ENCODE results near the gene TMEM95.
"Not testable (repeated sequence)": the region's sequence is repeated elsewhere in the genome, so short reads cannot be mapped to it uniquely, and the experiment has no call there.

TMEM95 gene

DNA sequence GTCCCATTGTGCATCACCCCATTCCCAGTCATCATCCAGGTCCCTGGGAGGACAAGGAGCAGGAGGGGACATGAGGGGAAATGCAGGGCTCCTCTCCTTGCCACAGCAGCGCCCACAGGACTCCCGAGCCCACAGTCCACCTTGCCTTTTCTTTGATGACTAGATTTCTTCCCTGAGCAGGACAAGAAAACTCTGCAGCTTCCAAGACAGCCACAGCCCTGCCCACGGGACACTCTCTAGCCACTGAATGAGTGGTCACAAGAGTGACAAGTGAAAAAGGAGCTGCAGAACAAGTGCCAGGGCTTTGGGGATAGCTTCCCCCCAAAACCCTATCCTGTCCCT, 30.5 kb upstream of the TMEM95 start:
- DNase-seq: no peak

DNA sequence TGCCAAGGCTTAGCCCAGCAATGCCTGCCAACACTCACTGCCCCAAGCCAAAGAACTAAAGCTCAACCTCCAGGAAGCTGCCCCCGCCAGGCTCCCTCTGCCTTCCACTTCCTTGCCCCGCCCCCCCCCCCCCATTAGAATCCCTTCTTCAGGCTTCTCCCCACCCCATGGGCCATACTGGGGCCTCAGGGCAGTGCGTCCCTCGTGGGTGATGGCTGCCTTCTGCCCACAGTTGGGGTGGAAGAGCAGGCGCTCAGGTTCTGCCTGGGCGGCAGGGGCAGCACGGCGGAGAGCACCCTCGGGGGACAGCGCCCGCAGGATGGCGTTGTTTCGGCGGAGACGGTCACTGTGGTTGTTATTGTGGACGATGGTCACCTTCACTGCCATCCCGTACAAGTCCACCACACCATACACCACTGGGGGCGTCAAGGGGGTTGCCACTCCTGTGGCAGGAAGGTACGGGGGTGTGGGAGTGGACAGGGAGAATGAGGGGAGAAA, 29.9 kb upstream of the TMEM95 start:
- no peak for DNase-seq

DNA sequence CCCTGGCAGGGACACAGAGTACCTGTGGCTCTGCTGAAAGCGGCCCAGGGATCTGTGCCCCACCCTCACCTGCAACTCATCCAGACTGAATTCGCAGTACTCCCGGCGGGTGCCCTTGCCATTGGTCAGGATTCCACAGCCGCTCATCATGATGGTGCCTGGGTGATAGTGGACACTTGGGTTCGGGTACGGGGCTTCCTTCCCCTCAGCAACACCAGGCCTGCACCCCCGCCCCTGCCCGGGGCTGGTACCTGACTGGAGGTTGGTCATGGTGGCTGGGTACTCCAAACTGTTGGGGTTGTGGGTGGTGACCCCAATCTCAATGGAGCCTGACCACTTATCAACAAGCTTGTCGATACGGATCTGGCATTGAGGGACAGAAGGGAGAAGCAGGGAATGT, 28.8 kb upstream of the TMEM95 start:
- no peak for DNase-seq

DNA sequence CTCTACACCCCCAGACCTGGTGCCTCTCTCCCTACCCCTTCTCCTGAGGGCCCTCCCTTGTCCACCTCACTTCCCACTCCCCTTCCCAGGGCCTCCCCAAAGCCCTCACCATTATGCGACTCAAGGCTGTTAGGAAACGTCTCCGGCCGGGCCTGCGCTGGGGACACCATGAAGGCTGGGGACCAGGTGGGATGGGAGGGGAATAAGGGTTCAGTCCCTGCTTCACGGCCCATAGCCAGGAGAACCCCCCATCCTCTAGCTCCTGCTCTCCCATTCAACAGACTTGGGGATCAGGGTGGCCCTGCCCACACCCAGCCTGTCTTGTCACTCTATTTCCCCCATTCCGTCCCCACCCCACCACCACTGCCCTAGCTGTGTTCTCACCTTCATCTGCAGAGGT, 27.9 kb upstream of the TMEM95 start:
- DNase-seq: no peak

DNA sequence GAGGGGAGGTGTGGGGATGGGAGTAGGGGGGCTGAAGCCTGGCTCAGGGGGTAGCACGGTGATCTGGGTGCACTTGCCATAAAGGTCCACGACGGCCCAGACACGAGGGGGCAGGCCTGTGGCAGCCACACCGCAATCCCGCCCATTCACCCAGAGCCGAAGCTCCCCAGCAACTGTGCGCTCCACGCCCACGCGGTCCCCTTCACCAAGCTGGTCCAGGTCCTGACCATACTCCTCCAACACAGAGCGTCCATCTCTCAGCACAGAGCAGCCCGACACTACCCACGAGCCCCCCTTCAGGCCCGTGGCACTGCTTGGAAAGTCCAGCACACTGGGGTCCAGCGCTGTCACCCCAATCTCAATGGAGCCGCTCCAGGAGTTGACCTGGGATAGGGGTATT, 27.5 kb upstream of the TMEM95 start:
- DNase-seq: no peak

DNA sequence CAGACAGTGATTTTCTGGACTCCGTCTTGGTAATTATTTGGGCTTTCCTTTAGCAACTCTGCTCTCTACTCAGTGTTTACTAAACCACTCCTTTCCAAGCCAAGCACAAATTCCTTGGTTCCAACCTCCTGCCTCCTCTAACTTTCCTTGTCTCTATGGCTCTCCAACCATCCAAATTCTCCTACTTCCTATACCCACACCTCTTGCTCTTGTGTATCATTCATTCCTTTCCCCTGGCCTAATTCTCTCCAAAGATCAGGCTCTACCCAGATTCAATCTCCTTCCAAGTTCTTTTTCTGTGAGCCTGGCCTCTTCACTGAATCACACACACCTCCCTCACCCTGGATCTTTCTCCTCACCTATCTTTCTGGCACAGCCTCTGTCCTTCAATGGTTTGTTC, 26.9 kb upstream of the TMEM95 start:
- no peak for DNase-seq

DNA sequence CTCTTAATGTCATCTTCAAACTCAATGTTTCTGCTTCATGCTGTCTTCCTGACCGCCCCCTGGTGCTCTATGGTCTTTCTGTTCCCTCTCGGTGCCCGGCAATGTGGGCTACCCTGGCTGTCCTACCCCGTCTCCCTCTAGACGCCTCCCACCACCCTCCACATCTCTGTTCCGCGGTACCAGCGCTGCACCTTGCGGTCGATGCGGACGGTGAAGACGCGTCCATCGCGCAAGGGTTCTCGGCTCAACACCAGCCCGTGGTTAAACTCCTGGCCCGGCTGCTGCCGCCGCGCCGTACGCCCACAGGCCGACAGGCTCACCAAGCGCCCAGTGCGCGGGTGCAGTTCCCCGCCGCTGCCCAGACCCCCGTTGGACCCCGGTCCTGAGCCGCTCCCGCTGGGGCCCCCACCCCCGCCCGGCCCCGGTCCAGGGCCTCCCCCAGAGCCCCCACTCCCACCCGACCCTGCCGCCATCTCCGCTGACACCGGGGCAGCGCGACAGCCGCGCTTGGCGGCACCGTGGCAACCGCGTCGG, 26.0 kb upstream of the TMEM95 start, which contains the start of gene NEURL4:
Gene NEURL4 (minus strand): TSS at position 496 of the 534 bp plus-strand sequence. CDS start 23 bp downstream, at position 473.
- DNase-seq: no peak

DNA sequence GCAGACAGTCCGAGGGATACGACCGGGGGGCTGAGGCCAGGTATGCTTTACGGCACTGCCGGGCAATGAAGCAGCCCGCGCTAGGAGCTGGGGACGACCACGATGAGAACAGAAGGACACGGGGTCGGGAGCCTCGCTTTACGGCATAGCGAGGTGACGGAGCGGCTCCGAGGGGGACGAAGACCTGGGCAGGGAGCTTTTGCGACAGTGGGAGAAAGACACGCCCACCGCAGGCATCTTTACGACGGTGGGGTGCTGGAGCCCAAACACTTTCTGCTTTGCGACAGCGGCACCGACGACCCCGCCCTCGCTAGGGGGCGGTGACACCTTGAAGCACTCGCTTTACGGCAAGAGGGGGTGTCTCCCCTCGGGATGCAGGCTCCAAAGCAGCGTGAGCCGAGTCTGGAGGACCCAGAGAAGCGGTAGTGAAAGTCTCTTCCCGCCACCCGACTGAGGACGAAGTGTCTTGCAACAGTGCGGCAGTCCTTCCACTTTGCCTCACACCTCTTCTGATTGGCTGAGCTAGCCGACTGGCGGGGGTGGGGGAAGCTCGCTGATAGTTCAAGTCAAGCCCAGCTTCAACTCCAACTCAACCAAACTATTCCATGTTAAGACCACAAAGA, 25.5 kb upstream of the TMEM95 start:
- peak; percentile 91 to 93 for DNase-seq

DNA sequence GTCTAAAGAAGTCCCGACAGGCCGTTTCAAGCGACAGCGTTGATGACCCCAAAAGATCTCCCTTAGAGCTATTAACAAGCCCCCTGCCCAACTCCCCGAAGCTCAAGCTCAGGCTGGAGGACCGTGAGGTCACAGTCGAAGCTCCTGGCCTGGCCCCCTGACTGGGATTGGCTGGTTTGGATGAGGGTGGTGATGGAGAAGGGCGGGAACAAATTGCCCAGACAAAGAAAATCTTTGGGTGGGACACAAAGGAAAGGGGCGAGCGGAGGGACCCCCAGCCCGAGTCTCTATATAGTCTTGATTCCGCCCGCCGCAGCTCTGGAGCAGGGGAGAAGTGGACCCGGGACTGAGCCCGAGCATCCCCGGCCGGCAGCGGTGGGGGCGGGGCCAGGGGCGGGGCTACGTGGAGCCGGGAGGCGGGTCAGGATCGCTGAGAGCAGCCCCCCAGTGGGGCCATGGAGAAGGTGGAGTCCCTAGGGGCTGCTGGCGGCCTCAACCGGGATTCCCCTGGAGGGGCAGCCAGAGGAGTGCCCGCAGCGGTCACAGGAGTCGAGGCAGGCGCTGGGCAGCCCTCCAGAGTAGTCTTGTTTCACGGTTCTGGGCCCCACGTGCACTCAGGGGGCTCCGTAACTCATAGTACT, 24.8 kb upstream of the TMEM95 start:
- DNase-seq: peak; percentile 13 to 90

DNA sequence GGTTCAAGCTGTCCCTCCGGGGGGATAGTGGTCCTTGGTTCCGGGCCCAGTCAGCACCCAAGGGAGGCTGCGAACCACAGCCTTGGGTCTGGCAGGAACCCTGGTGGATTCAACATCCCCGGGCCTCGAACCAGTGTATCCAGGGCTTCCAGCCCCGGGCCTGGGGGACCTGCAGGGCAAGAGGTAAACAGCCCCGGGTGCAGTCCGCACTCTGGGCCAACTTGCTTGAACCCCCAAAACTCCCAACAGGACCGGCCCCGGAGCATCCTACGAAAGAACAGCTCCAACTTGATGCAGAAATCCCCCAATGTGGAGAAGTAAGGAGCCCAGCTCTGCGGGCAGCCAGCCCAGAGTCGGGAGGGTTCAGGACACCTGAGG, 24.3 kb upstream of the TMEM95 start:
- no peak for DNase-seq

DNA sequence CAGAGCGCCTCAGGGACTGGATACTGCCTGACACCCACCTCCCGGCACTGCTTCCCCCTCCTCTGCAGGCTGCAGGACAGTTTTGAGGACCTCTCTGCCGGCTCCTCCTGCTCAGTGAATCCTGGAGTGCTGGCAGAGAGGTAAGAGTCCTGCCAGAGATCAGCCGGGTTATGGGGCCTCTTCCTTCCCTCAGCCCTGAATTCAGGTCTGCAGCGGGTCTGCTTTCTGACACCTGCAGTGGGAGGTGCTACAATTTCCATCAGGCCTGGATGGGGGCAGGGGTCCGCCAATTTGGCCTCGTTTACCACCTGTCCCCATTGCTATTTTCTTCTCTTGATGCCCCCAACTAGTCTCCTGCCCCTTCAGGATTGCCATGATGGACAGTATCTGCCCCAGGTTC, 22.8 kb upstream of the TMEM95 start:
- no peak for DNase-seq

DNA sequence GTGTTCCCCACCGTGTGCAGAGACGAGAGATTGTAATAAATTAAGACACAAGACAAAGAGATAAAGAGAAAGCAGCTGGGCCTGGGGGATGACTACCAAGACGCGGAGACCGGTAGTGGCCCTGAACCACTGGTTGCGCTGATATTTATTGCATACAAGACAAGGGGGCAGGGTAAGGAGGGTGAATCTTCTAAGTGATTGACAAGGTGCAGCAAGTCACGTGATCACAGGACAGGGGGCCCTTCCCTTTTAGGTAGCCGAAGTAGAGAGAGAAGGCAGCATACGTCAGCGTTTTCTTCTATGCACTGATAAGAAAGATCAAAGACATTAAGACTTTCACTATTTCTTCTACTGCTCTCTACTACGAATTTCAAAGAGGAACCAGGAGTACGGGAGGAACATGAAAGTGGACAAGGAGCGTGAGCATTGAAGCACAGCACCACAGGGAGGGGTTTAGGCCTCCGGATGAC, 22.3 kb upstream of the TMEM95 start:
- not testable (repeated sequence) for DNase-seq

DNA sequence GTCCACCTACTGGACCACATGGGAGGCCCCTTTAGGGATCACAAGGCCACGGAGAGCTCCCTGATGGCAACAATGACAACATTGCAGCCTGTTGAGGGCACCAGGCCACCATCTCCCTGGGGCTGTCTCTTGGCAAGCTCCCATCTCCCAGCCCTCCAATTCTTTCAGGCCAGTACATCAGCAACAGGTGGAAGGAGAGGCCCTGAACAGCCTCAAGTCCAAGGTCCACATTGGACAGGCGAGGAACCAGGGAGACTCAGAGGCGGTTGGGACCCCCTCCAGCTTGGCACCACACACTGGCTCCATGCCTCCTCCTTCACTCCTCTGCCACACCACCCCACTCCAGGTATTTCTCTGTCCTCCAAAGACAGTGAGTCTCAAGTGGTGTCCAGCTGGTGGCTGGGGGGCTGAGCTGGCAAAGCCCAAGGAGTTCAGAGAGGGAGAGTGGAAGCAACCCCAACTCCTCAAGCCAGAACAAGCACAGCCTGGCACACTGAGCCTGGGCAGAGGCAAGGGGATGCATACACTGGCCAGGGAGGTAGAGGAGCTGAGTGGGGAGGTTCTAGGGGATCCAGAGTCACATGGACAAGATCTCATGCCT, 19.9 kb upstream of the TMEM95 start:
- DNase-seq: no peak

DNA sequence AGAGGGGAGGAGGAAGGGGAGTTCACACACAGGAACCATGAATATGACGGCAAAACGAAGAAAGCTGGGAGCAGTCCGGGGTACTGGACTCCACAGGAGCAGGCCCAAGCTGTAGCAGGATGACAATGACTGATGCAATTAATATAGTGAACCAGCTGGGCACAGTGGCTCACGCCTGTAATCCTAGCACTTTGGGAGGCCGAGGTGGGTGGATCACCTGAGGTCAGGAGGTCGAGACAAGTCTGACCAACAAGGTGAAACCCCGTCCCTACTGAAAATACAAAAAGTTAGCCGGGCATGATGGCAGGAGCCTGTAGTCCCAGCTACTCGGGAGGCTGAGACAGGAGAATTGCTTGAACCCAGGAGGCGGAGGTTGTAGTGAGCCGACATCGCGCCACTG, 19.2 kb upstream of the TMEM95 start:
- DNase-seq: not testable (repeated sequence)

DNA sequence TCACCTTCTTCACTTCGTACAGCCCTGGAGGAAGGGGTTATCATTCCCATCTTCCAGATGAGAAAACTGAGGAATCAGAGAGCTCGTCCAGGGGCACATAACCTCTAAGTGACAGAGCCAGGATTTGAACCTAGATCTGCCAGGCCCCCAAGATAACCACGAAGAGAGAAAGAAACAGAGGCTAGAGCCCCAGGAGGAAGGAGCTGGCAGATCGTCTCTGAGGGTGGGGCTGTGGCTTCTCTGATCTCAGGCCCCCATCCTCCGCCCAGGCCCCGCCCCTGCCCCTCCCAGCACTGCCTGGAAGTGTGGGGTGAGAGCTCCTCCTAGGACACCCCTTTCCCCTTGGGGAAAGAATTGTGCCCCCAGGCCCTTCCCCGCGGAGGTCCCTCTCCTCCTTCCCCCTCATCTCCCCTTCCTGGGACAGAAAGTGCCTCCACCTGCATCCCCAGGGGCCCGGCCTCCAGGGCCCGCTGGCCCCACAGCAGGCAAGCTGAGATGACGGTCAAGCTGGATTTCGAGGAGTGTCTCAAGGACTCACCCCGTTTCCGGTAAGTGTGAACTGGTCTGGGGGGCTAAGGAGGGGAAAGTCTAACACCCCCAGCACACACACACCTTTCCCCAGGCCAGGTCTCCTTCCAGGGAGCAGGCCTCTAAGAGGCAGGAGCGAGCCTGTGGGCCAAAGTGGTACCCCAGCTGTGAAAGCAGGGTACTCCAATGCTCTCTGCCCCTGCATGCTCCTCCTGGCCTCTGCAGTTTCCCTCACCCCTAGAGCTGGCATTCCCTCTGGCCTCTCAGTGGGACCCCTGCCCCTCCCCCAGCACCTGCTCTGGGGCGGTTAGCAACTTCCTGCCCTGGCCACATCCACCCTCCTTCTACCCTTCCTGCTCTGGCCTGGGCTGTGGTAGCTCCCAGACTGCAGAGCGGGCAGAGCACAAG, 18.4 kb upstream of the TMEM95 start, which contains the start of gene ACAP1:
Gene ACAP1 (plus strand): TSS at position 290 of the 936 bp plus-strand sequence. CDS start 206 bp downstream, at position 496.
- DNase-seq: peak; percentile 35 to 46

DNA sequence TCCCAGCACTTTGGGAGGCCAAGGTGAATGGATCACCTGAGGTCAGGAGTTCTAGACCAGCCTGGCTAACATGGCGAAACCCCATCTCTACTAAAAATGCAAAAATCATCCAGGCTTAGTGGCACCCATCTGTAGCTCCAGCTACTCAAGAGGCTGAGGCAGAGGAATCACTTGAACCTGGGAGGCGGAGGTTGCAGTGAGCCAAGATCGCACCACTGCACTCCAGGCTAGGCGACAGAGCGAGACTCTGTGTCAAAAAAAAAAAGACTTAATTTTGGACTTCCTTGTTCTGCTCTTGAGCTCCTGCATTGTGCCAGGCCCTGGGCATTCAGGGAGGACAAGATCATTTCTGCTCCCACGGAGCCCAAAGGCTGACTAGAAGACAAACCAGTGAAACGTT, 17.4 kb upstream of the TMEM95 start:
- not testable (repeated sequence) for DNase-seq

DNA sequence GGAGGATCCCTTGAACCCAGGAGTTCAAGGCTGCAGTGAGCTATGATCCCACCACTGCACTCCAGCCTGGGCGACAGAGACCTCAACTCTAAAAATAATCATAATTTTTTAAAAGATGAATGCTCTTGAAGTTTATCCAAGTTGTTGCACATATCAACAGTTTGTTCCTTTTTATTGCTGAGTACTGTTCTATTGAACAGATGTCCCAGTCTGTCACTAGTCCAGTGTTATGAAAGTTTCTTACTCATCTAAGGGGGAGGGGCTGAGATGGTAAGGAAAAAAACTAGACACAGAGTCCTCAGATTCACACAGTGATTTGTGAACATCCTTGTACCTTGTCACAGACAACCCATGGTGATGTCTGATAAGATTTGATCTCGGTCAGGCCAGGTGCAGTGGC, 14.8 kb upstream of the TMEM95 start:
- DNase-seq: no peak

DNA sequence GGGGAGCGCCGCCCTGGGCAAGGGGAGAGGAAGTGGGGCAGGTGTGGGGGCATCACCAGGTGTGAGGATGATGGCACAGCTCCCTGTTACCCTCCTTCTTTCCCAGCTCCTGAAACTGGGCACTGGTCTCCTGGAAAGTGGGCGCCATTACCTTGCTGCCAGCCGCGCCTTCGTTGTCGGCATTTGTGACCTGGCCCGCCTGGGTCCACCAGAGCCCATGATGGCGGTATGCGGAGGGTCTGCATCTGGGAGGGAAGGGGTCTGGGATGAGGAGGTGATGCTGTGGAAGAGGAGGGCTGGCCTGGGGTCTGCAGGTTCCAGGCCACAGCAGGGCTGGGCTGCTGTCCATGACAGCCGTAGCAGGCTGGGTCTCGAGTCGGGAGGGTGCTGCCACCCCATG, 13.1 kb upstream of the TMEM95 start:
- DNase-seq: no peak

DNA sequence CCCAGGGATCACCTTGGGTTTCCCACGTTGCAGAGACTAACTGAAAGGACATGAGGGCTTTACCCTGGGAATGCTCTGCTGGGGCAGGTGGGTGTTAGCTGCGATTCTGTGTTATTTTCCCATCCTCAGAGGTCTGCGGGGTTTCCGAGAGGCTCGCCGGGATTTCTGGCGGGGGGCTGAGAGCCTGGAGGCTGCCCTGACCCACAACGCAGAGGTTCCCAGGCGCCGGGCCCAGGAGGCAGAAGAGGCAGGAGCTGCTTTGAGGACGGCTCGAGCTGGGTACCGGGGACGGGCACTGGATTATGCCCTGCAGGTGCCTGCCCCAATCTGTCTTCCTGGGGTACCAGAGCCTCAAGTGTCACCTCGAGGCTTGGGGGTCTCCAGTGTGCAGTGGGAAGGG, 11.7 kb upstream of the TMEM95 start:
- DNase-seq: no peak

DNA sequence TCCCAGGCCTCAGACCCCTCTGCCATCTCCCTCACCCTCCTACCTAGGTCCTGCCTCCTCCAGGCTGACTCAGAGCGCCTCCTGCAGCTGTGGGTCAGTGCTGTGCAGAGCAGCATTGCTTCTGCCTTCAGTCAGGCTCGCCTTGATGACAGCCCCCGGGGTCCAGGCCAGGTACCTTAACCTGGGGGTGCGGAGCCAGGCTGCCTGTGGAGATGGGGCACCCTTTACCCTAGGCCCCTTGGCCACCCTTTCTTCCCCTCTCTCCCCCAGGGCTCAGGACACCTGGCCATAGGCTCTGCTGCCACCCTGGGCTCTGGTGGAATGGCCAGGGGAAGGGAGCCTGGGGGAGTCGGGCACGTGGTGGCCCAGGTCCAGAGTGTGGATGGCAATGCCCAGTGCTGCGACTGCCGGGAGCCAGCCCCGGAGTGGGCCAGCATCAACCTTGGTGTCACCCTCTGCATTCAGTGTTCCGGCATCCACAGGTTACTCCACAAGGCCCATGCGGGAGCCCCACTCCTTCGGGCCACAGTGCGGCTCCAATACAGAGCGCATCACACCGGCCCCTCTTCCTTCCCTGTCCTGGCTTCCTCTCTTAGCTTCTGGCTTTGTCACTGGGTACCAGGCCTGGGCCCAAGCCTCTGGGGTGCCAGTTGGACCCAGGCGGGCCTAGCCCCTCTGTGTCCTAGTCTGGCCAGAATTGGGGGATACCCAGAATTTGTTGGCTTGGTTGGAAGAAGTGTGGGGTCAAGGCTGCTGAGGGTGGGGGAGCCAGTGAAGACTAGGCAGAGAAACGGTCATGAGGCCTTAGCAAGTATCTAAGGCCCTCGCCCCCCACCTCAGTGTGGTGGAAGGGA, 8.0 kb upstream of the TMEM95 start:
- DNase-seq: no peak

DNA sequence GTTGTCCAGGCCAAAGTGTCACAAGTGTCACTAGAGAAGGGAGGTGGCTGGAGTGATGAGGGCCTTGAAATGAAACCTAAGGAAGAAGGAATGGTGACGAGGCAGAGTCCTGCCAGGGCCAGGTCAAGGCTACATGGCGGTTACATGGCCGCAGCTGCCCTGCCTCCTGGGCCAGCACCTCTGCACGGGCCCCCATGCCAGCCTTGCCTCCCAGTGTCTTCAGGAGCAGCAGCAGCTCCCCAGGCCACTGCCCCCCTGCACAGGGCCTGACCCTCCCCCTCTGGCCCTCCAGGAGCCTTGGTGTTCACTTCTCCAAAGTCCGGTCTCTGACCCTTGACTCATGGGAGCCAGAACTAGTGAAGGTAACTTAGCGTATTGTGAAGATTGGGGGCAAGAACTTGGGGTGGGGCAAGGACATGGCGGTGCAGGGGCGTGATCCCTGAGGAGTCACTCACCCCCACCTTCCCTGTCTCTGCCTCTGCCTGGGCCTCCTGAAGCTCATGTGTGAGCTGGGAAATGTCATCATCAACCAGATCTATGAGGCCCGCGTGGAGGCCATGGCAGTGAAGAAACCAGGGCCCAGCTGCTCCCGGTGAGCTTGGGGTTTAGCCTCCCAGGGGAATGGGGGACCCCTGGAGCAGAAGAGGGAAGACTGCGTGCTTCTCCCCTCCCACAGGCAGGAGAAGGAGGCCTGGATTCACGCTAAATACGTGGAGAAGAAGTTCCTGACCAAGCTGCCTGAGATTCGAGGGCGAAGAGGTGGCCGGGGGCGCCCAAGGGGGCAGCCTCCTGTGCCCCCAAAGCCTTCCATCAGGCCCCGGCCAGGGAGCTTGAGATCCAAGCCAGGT, 7.1 kb upstream of the TMEM95 start:
- no peak for DNase-seq
